GM21786 (cell line): ENCODE results near the gene ABLIM2.

Source experiments
- ATAC-seq: cut with Tn5 transposase; IDR thresholded peaks from one replicate; pipeline ENCODE4 v1.9.1; 2021; ENCODE audit not compliant: unreplicated experiment

Gene ABLIM2

DNA sequence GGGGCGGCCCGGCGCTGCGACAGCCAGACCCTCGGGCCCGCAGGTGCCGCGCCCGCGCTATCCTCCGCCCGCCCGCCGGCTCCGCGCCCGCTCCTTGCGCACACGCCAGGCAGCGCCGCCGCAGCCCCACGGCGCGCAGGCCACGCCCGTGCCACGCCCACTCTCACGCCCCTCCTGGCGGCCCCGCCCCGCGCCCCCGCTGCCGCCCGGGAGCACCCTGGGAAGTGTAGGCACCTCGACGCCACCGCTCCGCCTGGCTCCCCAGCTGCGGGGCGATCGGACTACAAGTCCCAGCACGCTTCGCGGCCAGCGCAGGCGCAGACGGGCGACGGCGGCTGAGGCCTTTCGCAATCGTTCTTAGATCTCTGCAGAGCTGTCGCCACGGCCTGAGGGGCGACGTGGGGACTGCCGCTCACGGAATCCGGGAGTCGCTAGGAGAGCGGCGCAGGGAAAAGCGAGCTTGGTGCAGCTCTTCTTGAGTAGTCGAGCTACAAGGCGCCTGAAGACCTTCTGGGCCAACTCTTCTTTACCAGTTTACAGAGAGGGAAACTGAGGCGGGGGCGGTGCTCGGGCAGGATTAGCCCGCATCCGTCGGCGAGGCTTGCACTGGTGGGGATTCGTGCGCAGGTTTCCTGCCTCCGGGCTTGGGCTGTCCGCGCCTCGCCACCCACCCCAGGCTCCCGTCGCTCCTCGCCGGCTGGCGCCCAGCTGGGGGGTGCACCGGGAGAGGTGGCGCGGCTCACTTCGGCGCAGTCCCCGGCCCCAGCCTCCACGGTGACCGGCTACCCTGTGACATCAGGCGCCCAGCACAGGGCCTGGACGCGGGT, at the start of gene ABLIM2:
Gene ABLIM2, minus strand, starts transcription at position 104 of the 827 bp plus-strand sequence. CDS start 124 bp downstream, outside the sequence.
- peak; percentile 96 for ATAC-seq

DNA sequence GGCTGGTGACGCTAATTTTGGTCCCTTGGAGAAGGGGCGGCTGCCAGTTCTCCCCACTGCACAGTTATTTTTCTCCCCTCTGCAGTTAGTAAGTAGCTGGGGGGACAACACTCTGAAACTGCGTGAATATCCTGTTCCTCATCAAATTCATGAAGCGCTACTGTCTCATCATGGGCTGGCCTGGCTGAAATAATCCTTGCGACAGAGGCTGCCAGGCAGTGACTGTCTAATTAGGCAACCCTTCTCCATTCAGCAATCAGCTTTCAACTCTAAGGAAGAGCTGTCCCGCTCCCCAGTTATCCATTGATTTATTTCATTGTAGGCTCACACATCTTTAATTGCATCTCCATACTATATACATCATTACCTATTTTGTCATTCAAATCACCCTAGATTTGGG, 48.7 kb upstream of the ABLIM2 start:
- no peak for ATAC-seq

DNA sequence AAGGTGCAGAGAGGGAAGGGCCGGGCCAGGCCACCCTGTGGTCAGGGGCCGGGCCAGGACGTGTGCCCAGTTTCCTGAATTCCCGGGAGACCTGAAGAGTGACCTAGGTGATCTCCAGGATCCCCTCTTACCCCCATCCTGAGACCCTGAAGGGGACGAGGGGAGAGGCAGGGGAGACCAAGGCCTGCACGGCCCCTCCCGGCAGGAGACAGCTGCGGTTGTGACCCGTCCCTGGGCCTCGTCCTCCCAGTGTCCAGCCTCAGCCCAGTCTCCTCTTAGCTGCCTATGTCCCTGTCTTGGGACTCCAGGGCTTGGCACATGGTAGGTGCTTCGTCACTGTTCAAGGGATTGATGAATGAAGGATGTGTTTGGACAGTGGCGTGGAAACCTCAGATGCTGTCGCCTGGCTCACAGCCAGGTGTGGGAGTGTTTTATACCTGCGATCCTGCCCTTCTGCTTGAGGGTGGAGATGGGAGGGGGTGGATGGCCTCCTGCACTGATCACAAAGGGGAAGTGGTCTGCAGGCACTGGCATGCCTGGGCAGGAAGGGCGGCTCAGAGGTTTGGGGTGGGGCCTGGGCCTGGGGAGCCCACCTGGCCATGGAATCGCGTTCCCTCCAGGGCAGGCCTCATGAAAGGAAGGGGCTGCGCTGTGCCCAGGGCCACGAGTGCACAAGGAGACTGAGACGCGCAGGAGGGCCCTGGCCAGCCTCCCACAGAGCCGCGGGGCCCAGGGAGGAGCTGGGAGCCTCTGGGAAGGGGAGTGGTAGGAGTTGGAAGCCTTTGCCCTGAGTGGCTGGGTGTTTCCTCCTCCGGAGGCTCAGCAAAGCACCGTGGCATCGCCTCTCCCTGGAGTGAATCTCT, 47.4 kb upstream of the ABLIM2 start:
- ATAC-seq = no peak

DNA sequence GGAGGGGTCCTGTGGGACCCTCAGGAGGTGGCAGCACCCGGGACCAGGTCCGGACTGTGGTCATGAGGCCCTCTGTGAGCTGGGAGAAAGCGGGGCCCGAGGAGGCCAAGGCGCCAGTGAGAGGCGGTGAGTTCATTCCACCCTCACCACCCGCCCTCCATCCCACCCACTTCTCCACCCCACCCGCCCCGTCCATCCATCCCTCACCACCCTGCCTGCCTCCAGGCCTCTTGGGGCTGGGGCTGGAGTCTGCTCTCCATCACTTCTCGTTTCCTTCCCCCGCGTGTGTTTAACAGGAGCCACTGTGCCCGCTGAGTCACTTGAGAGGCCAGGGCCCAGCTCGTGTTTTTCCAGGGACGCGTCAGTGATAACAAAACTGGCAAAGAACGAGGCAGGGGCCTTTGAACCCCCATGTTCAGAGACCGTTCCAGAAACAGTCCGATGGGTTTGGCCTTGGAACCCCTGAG, 46.7 kb upstream of the ABLIM2 start:
- no peak for ATAC-seq

DNA sequence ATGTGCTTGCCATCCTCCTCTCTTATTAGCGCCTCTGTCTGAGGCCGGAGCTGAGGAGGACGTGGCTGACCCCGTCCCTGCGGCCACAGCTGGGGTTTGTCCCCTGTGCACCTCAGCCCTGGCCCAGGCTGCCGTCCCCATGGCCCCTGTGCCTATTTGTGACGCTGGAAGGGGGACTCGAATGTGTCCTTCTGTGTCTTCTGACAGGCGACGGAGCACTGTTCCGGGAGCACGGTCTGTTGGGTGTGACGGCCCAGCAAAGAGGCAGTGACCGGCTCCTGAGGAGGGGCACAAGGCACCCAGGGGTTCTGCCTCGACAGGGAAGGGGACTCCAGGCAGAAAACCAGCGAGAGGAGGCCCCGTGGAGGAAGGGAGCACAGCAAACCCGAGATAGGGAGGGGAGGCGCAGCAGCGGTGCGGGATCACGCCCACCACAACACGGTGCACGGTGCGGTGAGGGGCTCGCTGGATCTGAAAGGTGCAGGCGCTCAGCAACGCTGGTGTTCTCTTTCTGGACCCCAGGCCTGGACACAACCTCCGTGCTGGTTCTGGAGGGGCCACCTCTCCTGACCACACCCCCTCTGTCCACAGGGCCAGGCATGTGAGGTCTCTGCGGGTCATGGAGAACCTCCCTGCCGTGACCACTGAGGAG, 46.1 kb upstream of the ABLIM2 start:
- ATAC-seq = no peak

DNA sequence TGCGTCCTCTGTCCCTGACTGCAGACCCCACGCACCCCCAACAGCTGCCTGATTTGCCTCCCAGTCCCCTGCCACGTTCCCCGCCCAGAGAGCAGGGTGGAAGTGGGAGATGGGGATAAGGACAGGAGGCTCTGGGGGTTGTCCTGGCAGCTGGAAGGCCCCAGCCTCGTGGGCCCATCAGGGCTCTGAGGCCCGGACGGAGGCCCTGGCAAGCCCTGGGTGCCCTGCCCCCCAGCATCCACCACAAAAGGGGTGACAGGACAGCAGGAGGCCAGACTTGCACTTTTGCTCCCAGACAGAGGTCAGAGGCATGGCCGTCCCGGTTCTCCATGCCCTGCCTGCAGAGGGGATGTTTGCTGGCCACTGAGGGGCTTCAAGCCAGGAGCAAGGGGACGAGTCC, 45.2 kb upstream of the ABLIM2 start:
- ATAC-seq = no peak

DNA sequence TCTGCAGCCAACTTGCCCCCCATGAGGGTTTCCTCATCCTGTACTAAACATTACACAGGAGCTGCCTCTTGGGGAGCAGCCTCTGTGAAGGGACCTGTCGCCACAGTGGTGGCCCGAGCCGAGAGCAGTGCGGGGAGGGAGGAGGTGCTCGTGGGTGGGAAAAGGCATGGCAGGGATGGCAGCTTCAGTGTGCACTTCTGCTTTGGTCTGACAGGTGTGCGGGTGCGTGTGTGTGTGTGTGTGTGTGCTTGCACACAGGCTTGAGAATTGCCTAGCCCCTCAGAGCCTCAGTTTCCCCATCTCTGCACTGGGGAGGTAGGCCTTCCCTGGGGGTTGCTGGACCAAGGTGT, 44.4 kb upstream of the ABLIM2 start:
- no peak for ATAC-seq

DNA sequence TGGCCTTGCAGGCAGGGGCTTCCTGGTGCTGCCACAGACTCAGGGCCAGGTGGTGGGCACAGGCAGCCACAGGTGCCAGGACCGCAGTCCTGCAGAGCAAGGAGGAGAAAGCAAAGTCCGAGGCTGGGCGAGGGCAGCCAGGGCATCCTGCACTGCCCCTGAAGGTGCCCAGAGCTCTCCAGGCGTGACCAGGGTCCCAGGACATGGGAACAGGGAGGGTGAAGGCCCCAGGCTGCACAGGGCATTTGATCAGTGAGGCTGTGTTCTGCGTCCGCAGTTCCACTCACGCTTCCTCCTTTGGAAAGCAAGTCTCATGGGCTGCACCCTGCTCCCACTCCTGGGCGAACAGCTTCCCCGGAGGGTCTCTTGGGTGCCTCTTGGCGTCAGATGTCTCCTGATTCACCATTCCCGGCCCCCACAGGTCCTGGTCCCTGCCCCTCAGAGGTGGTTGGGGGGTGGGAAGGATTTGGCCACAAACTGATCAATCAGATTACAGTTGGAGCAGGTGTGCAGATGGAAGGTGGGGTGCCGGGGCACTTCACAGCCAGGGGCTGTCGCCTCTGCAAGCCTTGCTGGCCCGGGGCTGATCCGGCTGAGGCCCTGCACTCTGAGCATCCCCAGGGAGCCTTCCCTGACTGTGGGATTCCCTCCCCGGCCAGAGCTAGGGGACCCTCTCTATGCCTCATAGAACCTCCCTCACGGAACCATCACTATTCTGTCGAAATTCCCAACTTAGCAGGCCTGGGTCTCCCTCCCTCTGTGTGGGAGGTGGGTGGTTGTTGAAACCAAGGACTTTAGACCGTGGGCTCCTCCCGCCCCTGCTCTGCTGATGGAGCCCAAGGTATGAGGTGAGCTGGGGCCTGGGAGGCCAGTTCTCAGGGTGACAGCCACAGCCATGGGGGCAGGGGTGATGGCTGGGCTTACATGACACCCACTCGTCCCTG, 43.8 kb upstream of the ABLIM2 start:
- no peak for ATAC-seq

DNA sequence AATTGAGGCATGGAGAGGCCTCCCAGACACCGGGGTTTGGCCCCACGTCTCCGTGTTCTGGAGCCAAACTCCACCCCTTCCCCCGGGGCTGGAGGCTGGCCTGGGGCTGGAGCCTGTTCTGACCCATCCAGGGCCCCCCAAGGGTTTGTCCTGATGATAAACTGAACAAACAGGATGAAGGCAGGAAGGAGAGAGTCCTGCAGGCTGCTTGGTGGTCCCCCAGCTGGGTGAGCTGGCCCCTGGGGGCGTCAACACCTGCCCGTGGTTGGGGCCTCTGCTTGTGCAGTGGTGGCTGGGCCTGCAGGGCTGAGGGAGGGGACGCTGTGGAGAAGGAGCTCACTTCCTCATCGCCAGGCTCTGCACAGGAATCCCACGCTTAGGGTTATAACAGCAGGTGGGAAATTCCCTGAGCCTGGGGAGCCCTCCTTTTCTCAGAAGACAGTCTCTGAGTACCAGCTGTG, 42.7 kb upstream of the ABLIM2 start:
- peak; percentile 40 for ATAC-seq

DNA sequence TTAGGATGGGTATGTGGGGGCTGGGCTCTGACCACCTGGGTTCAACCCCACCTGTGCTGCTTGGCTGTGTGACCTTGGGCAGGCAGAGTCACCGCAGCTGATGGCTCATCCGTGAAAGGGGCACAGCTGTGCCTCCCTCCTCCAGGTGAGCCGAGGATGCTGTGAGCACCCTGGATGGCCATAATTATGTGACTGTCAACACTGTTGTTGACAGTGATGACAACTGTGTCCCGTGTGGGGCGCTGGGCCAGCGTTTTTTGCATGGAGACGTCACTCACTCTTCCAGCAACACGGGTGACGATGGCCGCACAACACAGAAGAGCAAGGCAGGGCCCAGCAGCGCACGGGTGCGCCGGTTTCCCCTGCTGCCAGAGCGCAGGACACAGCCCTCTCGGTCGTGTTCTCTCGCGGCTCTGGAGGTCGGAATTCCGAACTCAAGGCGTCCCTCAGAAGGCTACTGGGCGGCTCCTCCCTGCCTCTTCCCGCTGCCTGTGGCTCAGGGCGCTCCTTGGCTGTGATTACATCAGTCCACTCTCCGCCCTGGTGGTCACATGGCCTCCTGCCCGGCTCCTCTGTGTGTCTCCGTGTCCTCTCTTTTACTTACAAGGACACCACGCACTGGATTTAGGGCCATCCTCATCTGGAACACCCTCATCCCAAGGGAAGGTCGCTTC, 41.8 kb upstream of the ABLIM2 start:
- no peak for ATAC-seq

DNA sequence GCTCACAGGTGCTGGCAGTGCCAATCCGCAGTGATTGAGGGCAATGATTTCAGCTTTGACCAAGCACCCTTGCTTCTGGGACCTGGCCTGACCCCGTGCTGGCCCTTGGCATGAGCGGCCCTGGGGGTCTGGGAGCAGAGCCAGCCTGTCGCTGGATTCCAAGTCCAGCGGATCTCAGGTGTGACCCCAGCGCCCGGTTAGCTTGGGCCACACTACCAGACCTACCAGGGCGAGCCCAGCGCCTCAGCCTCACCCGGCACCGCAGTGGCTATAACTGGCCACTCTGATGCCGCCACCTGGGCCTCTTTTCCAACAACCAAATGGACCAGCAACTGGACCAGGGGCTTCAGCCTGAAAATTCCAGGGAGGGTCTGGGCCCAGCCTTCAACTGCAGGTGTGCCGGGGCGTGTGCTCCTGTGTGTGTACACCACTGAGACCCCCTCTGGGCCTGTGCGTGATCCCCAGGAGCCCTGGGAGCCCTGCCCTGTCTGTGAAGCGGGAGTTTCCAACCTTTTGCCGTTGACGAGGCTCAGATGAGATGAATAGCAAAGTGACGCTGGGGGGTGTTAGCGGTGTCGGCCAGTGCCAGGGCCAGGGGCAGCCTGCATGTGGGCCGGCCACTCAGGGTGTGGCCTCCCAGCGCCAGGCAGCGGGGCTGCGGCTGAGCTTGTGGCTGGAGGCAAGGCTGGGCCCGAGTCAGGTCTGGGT, 41.1 kb upstream of the ABLIM2 start:
- no peak for ATAC-seq

DNA sequence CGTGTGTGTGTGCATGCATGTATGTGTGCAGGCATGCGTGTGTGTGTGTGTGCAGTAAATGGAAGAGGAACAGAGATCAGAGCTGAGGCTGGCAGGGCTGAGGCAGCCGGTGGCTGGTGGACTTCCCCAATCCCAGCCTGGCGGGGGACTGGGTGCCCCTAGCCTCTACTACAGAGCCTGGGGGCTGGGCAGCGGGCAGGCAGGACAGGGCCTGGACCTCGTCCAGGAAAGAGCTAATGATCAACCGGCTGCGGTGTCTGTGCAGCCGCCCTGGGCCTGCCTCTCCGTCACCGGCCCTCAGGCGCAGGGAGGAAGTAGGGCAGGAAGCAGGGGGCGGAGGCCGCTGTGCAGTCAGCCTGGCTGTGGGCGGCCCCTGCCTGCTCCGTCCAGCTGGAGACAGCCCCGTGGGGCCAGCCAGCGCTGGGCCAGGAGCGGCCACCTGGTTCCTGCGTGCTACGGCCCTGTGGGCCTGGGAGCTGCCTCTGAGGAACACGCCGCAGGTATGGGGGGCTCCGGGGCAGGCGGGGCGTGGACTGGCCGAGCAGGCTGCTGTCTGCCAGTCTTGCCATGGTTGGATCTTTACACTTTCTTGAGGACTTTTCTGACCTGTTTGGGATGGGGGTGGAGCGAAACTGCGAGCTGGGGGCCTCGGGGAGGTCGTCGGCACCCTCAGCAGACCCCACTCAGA, 40.4 kb upstream of the ABLIM2 start, which contains the start of gene SH3TC1:
Gene SH3TC1, plus strand, starts transcription at position 385 of the 688 bp plus-strand sequence. CDS start 5,905 bp downstream, outside the sequence.
- peak; percentile 79 for ATAC-seq

DNA sequence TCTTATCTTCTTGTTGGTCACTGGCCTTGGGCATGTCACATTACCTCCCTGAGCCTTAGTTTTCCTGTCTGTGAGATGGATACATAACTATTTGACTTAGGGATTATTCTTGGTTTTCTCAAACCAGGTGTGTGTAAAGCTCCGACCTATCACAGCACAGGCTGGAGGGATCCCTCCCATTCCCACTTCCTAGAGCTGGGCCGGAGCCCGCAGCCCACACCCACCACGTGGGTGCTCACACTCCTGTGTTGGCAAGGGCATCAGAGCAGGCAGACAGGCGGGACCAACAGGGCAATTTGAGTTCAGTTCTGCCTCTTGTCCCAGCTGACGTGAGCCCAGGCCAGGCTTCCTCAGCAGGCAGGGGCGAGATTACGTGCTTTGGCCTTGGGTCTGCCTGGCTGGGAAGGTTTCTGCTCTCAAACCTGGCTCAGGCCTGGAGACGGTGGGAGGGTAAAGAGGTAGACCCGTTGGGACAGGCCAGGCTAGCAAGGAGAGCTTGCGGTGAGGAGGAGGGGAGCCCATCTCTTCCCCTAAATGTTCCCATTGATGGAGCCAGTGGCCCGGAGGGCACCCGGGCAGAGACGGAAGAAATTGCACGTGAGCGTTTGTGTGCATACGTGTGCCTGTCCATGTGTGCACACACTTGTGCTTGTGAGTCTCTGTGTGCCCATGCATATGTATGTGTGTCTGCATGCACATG, 39.7 kb upstream of the ABLIM2 start:
- peak; percentile 4 for ATAC-seq

DNA sequence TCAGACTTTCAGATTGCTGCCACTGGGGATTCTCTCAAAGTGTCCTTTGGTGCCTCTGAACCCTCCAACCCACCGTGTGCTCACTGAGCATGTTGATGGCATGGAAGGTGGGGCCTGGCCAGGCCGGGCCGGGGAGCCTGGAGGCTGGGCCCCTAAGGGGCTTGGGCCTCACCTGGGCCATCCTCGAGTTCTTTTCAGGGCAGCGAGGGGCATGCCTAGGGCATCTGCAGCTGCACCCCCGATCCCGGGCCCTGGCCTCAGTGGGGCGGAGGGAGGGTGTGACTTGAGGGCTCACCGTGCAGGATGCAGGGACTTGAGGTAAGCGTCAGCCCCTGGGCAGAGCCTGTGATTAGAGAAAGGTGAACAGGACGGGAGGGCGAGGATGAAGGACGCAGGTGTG, 38.9 kb upstream of the ABLIM2 start:
- no peak for ATAC-seq

DNA sequence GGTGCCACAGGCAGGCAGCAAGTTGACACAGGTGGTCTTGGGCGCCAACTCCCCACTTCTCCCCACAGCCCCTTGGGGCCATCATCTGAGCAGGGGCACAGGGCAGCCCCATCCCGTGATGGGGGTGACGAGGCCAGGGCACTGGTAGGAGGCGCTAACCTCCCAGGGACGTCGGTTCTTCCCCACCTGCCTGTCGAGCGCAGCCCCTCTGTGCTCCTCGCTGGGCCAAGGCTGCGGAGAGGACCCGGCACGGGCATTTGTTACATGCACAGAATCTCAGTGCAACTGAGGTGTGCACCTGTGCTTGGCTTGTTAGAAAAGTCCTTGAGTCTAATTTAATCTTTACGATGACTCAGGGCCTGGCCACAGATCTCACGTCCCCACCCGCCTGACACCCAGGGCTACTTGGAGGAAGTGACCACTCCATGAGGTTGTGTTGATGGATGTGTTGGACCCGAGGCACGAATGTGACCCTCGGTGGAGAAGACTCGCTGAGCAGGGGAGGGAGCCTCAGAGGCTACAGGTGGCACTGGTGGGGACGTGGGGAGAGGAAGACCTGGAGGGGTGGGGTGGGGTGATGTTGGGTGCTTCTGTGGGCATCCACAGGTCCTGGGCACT, 37.3 kb upstream of the ABLIM2 start:
- no peak for ATAC-seq

DNA sequence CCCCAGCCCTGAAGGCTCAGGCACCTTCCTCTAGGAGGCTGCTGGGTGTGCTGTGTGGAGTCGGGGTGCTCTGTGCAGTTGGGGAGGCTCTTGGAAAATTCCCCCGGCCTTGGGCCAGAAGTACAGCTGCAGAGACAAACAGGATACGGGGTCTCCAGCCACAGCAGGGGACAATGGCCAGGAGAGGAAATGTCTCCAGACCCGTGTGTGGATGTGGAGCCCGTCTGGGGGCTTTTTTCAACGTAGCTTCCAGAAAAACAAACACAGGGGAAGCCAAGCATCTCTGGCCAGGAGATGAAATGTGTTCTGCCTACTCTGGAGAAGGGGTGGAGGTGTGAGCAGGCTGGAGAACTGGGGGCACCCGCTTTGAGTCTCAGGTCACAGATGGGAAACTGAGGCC, 36.8 kb upstream of the ABLIM2 start:
- no peak for ATAC-seq
